ENCODE data around the gene TECR. TPM values are rescaled to one million over a fixed set of nuclear protein-coding genes. Genes with fewer than 3 reads are reported as not detected.

The TECR gene
- total and polyA plus RNA-seq, 2 of the 13 experiments (the other 11 are each of a cell fraction or from before 2014, with no cell fraction given): 54.9 to 121 TPM

- TF ChIP-seq ZNF646 (CRISPR knock-in tag; IDR thresholded peaks at IDR 0.05) (no peak), RXRB (CRISPR knock-in tag; IDR thresholded peaks at IDR 0.05; ENCODE audit: borderline replicate concordance) (peak; percentile 23; the same call in 1 of the 2 replicates), ZBED4 (CRISPR knock-in tag; IDR thresholded peaks at IDR 0.05; ENCODE audit: borderline replicate concordance) (no peak), PHF20 (CRISPR knock-in tag; IDR thresholded peaks at IDR 0.05) (no peak), ZNF329 (CRISPR knock-in tag; IDR thresholded peaks at IDR 0.05; ENCODE audit: low read depth) (no peak), STAT6 (CRISPR knock-in tag; IDR thresholded peaks at IDR 0.05; ENCODE audit: borderline replicate concordance) (no peak), FOXP4 (CRISPR knock-in tag; IDR thresholded peaks at IDR 0.05) (0 out of 2 replicates have a peak, but pooled peaks have one; percentile 39), HNRNPK (IDR thresholded peaks at IDR 0.05; ENCODE audit: low read depth, low read length, poor library complexity, severe bottlenecking) (no peak)
These were observed 32.0 kb upstream of the TECR start (continued) for GRCh38 chr19:14497228-14497921.
